Coronary artery (tissue), 2 donors: ENCODE results near the gene MS4A8.

Experiments used
- DNase-seq: peaks from one replicate; pipeline ENCODE4 v3.0.0-alpha.2; 2017; ENCODE audit warnings: low spot score
- H3K27ac ChIP-seq, 2 donors: fragments of 200-600 bp; sonication (generic); one replicate each; pipeline ENCODE4 v1.5.1; 2016 to 2019
- H3K4me3 ChIP-seq: fragments of 200-600 bp; sonication (generic); 2 replicates; pipeline ENCODE4 v1.5.1; 2016; ENCODE audit warnings: mild to moderate bottlenecking, moderate library complexity
- TF ChIP-seq, protein P1 (sequence below): fragments of 200-600 bp; sonication (generic); IDR thresholded peaks from one replicate; pipeline ENCODE4 v1.5.1; 2019; ENCODE audit warnings: antibody characterized with exemption

Gene MS4A8

DNA sequence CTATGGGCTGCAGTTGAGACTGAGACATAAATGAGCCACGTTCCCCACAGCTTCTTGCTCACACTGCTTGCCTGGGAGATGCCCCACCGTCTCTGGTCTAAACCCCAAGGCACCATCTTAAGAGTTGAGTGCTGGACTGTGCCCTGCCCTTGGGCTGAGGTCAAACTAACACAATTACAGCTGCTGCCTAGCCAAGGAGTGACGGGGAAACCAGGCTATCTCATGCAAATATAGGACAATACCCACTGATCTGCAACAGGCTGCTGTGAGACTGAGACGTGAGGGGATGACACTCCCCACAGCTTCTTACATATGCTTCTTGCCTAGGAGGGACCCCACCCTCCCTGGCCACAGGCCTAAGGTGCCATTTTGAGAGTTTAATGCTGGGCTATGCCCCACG is 7.8 kb upstream of the MS4A8 start:
- no peak overlapping the region for H3K27ac ChIP-seq
- no peak for DNase-seq
- TF ChIP-seq, protein P1, sequence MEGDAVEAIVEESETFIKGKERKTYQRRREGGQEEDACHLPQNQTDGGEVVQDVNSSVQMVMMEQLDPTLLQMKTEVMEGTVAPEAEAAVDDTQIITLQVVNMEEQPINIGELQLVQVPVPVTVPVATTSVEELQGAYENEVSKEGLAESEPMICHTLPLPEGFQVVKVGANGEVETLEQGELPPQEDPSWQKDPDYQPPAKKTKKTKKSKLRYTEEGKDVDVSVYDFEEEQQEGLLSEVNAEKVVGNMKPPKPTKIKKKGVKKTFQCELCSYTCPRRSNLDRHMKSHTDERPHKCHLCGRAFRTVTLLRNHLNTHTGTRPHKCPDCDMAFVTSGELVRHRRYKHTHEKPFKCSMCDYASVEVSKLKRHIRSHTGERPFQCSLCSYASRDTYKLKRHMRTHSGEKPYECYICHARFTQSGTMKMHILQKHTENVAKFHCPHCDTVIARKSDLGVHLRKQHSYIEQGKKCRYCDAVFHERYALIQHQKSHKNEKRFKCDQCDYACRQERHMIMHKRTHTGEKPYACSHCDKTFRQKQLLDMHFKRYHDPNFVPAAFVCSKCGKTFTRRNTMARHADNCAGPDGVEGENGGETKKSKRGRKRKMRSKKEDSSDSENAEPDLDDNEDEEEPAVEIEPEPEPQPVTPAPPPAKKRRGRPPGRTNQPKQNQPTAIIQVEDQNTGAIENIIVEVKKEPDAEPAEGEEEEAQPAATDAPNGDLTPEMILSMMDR: no peak
- H3K4me3 ChIP-seq: no peak overlapping the region

GRCh38 chr11:60699936-60700335 is 524 bp downstream of the MS4A8 start:
- DNase-seq: no peak
- TF ChIP-seq, protein P1: no peak
- H3K4me3 ChIP-seq: no peak overlapping the region
- no peak overlapping the region for H3K27ac ChIP-seq

DNA sequence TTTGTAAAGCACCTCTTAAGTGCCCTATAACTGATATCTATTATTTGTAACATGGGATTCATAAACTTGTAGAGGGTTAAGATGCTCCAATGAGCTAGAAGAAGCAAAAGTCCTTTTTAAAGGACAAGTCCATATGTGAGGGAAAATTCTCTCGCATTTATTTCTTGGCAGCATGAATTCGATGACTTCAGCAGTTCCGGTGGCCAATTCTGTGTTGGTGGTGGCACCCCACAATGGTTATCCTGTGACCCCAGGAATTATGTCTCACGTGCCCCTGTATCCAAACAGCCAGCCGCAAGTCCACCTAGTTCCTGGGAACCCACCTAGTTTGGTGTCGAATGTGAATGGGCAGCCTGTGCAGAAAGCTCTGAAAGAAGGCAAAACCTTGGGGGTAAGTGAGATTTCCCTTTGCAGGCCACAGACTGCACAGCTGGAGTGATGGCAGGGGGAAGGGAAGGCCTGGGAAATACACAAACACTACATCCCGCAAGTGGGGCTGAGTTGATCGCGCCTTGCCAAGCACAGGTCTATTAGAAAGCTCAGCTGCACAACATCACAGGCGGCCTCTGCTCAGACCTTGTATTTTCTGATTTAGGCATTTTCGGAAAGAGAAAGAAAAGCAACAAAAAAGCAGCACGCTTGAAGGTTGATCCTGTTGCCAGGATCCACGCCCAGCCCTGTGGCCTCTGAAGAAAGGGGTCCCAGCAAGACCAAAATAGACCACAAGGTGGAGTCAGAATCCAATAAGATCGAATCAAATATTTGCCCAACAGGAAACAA is 1.5 kb downstream of the MS4A8 start:
- Histone ChIP-seq H3K27ac (no peak overlapping the region), H3K4me3 (no peak overlapping the region)
- TF ChIP-seq, protein P1: no peak
- DNase-seq: no peak

DNA sequence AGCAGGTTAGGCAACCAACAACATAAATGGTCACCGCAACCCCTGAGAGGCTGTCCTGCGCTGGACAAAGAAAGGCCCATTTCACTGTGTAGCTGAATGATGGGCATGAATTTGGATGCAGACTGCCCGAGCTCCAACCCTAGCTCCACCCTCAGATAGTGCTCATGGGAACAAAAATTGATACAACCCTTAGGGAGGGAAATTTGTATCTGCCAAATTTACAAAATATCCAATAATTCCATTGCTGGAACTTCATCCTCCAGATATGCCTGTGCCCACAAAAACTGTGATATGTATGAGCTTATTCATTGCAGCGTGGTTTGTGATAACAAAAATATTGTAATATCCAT is 2.0 kb downstream of the MS4A8 start:
- DNase-seq: no peak
- Histone ChIP-seq H3K27ac (no peak overlapping the region), H3K4me3 (no peak overlapping the region)

DNA sequence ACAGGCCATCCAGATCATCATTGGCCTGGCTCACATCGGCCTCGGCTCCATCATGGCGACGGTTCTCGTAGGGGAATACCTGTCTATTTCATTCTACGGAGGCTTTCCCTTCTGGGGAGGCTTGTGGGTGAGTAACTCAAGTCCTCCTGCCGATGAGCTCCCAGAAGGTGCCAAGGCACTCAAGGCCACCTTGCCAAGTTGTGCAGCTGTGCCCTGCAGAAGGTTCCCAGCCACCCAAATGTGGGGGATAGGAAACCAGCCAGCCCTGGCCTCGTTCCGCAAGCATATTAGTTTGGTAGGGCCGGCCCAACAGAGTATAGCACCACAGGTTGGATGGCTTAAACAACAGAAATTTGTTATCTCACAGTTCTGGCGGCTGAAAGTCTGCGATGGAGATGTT is 4.0 kb downstream of the MS4A8 start:
- Histone ChIP-seq H3K27ac (no peak overlapping the region), H3K4me3 (no peak overlapping the region)
- TF ChIP-seq, protein P1: no peak
- no peak for DNase-seq

More for the DNA sequence above, 2.0 kb downstream of the MS4A8 start:
- TF ChIP-seq, protein P1: no peak

DNA sequence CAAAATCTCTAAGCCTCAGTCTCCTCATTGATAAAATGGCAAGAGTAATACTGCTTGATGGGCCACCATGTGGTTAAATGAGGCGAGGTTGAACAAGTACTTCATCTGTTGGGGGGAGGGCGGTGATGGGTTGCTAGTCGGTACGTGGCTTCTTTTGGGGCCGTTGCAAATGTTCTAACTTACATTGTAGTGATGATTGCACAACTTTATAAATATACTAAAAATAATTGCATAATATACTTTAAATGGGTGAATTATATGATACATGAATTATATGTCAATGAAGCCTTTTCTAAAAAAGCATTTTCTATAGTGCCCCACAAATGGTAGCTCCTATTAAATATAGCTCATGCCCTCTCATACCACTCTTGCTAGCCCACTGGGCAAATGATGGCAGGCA is 6.5 kb downstream of the MS4A8 start:
- Histone ChIP-seq H3K27ac (no peak overlapping the region), H3K4me3 (no peak overlapping the region)
- DNase-seq: no peak
- TF ChIP-seq, protein P1: no peak

DNA sequence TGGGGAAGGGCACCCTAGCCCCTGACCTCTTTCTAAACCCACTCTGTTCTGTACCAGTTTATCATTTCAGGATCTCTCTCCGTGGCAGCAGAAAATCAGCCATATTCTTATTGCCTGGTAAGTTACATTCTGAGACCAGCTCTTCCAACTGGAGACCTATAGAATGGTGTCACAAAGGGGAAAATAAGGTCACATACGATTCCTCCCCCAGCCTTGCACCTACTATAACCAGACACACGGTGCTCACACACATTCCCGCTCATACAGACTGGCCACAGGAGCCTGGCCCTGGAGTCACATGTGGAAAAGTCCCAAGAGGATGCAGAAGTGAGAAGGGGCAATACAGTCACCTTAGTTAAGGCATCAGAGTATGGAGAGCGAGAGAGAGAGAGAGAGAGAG is 7.5 kb downstream of the MS4A8 start:
- Histone ChIP-seq H3K4me3 (no peak overlapping the region), H3K27ac (no peak overlapping the region)
- TF ChIP-seq, protein P1: no peak
- no peak for DNase-seq
